IMR-90 (cell line): ENCODE data around the gene CELA3A.

ENCODE experiments used
- BHLHE40 ChIP-seq: fragments of 150-350 bp; IDR thresholded peaks from 2 replicates; pipeline ENCODE4 v1.6.1; 2016; ENCODE audit warnings: mild to moderate bottlenecking, low read depth, low read length
- CTCF ChIP-seq: conservative IDR thresholded peaks from 2 replicates; pipeline ENCODE4 v1.5.1; 2012; ENCODE audit warnings: mild to moderate bottlenecking, low read depth, low read length, improper control_type of control experiment
- FOS ChIP-seq: fragments of 150-350 bp; IDR thresholded peaks from 2 replicates; pipeline ENCODE4 v1.6.1; 2016; ENCODE audit warnings: low read depth, low read length
- MAFK ChIP-seq: IDR thresholded peaks from 2 replicates; pipeline ENCODE4 v1.6.1; 2012; ENCODE audit warnings: low read depth, low read length, improper control_type of control experiment
- MAZ ChIP-seq: IDR thresholded peaks from 2 replicates; pipeline ENCODE4 v1.6.1; 2012; ENCODE audit warnings: low read depth, mild to moderate bottlenecking, low read length, improper control_type of control experiment, moderate library complexity, borderline replicate concordance
- MXI1 ChIP-seq: IDR thresholded peaks from 2 replicates; pipeline ENCODE4 v1.6.1; 2012; ENCODE audit warnings: low read depth, mild to moderate bottlenecking, low read length, moderate library complexity, borderline replicate concordance
- POLR2A ChIP-seq: IDR thresholded peaks from 2 replicates; pipeline ENCODE4 v1.6.1; 2012; ENCODE audit warnings: mild to moderate bottlenecking, low read depth, low read length
- RAD21 ChIP-seq: IDR thresholded peaks from 2 replicates; pipeline ENCODE4 v1.6.1; 2012; ENCODE audit warnings: low read length, improper control_type of control experiment
- RFX5 ChIP-seq: IDR thresholded peaks from 2 replicates; pipeline ENCODE4 v1.8.0; 2012; ENCODE audit warnings: low read depth, mild to moderate bottlenecking, low read length, moderate library complexity
- USF2 ChIP-seq: fragments of 150-350 bp; IDR thresholded peaks from 2 replicates; pipeline ENCODE4 v1.6.1; 2017; ENCODE audit warnings: mild to moderate bottlenecking, antibody characterized with exemption, low read length, low read depth

GRCh38 chr1:22038036-22038435, 36.6 kb downstream of the CELA3A start:
- TF ChIP-seq CTCF (no peak), MAFK (no peak), USF2 (no peak), MAZ (no peak), BHLHE40 (no peak), MXI1 (no peak), POLR2A (no peak), RFX5 (no peak), FOS (no peak), RAD21 (no peak)
